NCI-H1105 treated with DMSO at 0.1 percent for 48 hours (cell line): ENCODE results near the gene CLCN1.

Experiments
- DNase-seq: peaks from one replicate; lab custom pipeline; 2025; lab: John Stamatoyannopoulos, UW

Gene CLCN1

GRCh38 chr7:143295870-143296269 is 20.0 kb upstream of the CLCN1 start:
- no peak for DNase-seq

GRCh38 chr7:143296686-143297085 is 19.2 kb upstream of the CLCN1 start:
- DNase-seq = no peak

- DNase-seq = no peak
Observed at GRCh38 chr7:143299346-143299745, 16.6 kb upstream of the CLCN1 start.

GRCh38 chr7:143299840-143300239 is 16.1 kb upstream of the CLCN1 start:
- DNase-seq = peak; percentile 3

- no peak for DNase-seq
Observed at GRCh38 chr7:143300959-143301935, 14.7 kb upstream of the CLCN1 start.

DNA sequence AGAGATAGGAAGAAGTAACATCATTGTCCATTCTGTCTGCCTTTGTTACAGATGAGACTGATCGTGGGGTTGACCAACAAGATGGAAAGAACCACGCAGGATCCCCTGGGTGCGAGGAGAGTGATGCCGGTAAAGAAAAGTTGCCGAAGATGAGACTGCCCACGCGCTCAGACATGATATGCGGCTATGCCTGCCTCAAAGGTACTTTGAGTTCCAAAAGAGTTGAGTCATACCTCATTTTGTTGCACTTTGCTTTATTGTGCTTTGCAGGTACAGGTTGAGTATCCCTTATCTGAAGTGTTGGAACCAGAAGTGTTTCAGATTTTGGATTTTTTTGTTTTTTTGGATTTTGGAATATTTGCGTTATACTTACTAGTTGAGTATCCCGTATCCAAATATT is 12.2 kb upstream of the CLCN1 start:
- DNase-seq = no peak

GRCh38 chr7:143304938-143305337 is 11.0 kb upstream of the CLCN1 start:
- DNase-seq = no peak

DNA sequence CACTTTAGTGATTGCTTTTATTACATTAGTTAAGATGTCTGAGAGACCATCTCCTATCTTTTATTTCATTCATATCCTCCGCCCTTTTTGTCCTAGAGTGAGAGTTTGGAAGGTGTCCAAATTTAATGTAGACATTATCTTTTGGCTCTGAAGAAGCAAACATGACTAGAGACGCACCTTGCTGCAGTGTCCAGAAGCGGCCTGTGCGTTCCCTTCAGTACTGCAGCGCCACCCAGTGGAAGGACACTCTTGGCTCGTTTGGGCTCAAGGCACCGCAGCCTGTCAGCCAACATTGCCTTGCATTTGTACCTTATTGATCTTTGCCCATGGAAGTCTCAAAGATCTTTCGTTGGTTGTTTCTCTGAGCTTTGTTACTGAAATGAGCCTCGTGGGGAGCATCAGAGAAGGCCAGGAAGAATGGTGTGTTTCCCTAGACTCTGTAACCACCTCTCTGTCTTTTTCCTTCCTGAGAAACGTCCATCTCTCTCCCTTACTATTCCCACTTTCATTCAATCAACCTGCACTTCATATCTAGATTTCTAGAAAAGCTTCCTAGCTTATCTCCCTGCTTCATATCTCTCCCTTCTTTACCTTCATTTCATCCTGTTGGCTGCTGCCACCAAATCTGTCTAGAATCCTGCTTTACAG is 10.4 kb upstream of the CLCN1 start:
- peak; percentile 4 for DNase-seq

- no peak for DNase-seq
Observed at GRCh38 chr7:143308632-143309031, 7.3 kb upstream of the CLCN1 start.

GRCh38 chr7:143314127-143314526 is 1.8 kb upstream of the CLCN1 start:
- no peak for DNase-seq

DNA sequence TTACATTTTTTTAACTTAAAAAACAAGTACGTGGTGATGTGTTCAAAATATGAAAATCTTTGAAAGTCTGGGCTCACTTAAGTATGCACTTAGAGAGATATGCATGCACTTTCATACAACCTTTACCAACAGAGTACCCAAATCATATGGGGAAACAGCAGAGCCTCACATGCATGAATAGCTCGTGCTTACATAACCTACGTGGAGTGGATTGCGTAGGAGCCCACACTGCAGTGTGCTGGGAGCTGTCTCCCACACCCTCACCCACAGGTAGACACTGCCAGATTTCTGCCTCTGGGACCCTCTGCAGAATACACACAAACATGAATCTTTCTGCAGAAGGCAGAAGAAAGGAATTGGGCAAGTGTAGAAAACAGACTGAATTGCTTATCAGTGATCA is 581 bp downstream of the CLCN1 start:
- DNase-seq = no peak

DNA sequence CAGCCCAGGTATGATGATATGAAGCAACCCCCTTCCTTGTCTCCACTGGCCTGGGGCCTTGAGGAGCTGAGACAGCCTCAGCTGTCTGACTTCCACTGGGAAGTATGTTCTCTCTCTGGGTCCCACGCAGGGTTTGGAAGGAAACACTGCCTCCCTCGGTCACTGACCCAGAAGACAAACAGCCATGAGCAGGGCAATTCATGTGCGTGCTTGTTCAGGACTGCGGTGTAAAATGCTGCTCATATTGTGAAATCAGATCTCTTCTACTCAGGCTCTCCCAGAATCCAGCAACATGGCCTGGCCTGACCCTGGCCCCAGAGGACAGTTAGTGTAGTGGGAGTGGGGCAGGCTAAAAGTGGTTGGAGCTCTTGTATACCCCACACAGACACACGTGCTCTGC is 2.8 kb downstream of the CLCN1 start:
- DNase-seq = no peak

DNA sequence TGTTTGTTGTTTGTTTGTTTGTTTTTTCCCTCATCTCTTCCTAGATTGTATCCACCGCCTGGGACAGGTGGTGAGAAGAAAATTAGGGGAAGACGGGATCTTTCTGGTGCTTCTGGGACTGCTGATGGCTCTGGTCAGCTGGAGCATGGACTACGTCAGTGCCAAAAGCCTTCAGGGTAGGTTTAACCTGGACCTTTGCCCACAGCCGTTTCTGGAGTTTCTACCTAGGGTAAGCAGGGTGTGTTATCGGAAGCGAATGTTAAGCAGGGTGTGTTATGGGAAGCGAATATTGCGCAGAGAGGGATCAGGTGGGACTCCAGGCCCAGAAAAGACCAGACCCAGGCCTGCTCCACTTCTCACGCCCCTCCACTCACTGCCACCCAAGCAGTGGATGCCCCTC is 4.7 kb downstream of the CLCN1 start:
- no peak for DNase-seq

- DNase-seq = no peak
Observed at GRCh38 chr7:143321242-143321641, 5.3 kb downstream of the CLCN1 start.

GRCh38 chr7:143321734-143322133 is 5.8 kb downstream of the CLCN1 start:
- DNase-seq = no peak

- DNase-seq = no peak
Observed at GRCh38 chr7:143322760-143323633, 7.1 kb downstream of the CLCN1 start.

DNA sequence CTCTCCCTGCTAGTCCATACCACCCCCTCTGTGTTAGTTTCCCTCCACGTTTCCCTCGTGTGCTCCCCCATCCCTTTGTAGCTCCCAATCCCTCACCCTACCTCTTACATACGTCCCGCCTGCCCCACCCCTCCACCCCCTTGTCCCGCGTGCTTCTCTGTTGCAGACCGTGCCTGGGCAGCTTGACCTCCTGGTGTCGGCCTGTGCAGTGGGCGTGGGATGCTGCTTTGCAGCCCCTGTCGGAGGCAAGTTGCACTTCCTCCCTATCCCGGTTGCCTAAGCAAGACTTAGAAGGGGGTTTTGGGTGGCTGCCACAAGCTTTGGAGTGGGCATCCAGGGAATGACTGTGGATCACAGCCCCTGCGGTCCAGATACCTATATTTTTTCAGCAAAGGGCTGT is 7.7 kb downstream of the CLCN1 start:
- DNase-seq = no peak

DNA sequence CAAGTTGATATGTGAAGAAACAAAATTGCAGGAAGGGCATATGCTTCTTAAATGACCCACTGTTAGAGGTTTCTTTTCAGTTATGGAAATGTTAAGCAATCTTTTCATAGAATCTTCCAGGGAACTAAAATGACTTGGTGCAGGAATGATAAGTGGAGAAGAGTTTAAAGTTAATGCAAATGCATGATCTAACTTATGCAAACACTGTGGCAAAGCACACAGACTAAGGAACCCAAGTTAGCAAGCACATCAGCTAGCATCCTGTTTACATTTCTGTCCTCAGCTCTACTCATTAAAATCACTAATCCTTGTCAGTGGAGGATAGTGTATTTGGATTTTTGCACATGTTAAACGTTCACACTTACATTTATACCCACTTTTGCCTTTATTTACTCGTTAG is 9.3 kb downstream of the CLCN1 start:
- DNase-seq = no peak

- no peak for DNase-seq
Observed at GRCh38 chr7:143327903-143328302, 12.0 kb downstream of the CLCN1 start.

- no peak for DNase-seq
Observed at GRCh38 chr7:143329471-143330170, 13.7 kb downstream of the CLCN1 start.

DNA sequence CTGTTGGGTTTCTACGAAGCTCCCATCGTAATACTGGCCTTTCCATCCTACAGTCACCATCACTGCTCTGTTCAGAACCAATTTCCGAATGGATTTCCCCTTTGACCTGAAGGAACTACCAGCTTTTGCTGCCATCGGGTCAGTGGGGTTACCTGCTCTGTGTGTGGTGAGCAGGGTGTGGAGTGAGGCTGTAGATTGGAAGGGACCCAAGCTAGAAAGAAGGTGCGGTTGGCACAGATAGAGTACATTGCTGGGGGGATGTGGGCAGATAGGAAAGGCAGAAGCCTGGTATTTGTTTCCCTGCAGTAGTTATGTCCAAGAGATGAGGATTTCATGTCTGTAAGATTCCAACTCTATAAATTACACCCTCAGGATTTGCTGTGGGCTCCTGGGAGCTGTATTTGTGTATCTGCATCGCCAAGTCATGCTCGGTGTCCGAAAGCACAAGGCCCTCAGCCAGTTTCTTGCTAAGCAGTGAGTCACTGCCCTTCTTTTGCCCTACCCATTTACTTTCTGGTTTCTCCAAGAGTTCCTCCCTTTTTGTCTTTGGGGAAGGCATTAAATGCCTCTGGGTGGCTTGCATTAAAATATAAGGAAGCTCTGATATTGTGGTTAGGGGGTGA is 15.4 kb downstream of the CLCN1 start:
- DNase-seq = no peak
